Neural progenitor cell (in vitro differentiated cells): ENCODE data around the gene MACROD2.

Source experiments
- EZH2 ChIP-seq: fragments of 200-600 bp; sonication (generic); IDR thresholded peaks from 2 replicates; pipeline ENCODE4 v1.6.1; 2017; ENCODE audit warnings: antibody characterized with exemption, mild to moderate bottlenecking, moderate library complexity
- EZH2phosphoT487 ChIP-seq: fragments of 200-600 bp; sonication (generic); IDR thresholded peaks from 2 replicates; pipeline ENCODE4 v1.6.1; 2017; ENCODE audit warnings: antibody characterized with exemption
- TF ChIP-seq, protein P1 (sequence below): fragments of 200-600 bp; sonication (generic); IDR thresholded peaks from 2 replicates; pipeline ENCODE4 v1.5.1; 2017; ENCODE audit warnings: antibody characterized with exemption, mild to moderate bottlenecking

DNA sequence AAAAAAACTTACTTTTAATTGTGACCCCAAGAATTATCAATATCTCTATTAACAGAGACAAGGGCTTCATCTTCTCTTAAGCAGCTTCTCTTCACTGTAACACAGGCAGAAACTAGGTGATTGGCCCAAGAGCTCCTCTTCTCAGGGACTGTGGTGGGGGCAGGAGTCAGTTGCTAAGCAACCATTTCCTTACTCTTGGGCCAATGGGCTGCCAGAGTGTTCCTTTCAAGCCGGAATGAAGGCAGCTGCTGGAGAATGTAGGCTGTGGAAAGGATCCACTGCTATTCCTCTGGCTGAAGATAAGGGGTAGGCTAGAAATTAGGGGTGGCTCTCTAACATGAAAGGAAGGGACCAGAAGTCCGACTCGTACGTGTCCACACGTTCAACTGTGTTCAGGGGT is 4.9 kb upstream of the MACROD2 start, which contains the start of gene SEL1L2:
- no peak for TF ChIP-seq EZH2
- TF ChIP-seq EZH2phosphoT487: no peak
- TF ChIP-seq, protein P1, sequence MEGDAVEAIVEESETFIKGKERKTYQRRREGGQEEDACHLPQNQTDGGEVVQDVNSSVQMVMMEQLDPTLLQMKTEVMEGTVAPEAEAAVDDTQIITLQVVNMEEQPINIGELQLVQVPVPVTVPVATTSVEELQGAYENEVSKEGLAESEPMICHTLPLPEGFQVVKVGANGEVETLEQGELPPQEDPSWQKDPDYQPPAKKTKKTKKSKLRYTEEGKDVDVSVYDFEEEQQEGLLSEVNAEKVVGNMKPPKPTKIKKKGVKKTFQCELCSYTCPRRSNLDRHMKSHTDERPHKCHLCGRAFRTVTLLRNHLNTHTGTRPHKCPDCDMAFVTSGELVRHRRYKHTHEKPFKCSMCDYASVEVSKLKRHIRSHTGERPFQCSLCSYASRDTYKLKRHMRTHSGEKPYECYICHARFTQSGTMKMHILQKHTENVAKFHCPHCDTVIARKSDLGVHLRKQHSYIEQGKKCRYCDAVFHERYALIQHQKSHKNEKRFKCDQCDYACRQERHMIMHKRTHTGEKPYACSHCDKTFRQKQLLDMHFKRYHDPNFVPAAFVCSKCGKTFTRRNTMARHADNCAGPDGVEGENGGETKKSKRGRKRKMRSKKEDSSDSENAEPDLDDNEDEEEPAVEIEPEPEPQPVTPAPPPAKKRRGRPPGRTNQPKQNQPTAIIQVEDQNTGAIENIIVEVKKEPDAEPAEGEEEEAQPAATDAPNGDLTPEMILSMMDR: no peak
